Adrenal gland (tissue), 12 donors: ENCODE measurements around the gene MYF6. TPM values are rescaled to one million over a fixed set of nuclear protein-coding genes. Genes with fewer than 3 reads are reported as not detected.

Source experiments
- DNase-seq, 7 donors: peaks; one replicate each; pipeline ENCODE4 v3.0.0-alpha.2; 2019 to 2020
- H3K27ac ChIP-seq, 5 donors: fragments of 200-600 bp; sonication (generic) in 4 of 5; 1 replicate in 3 of 5; 2 replicates in 2 of 5; pipeline versions ENCODE4 v1.5.1 to v1.8.0; 2016 to 2020; ENCODE audit warnings: mild to moderate bottlenecking in 1 of 5
- H3K27me3 ChIP-seq: fragments of 200-600 bp; 2 replicates; pipeline ENCODE4 v1.8.0; 2021
- H3K36me3 ChIP-seq, 2 donors: fragments of 200-600 bp; replicated peaks in 1 of 2; 1 replicate in 1 of 2; 2 replicates in 1 of 2; pipeline versions ENCODE4 v1.5.1 to v1.8.0; 2018 to 2022
- H3K4me1 ChIP-seq, 2 donors: fragments of 200-600 bp; replicated peaks in 1 of 2; 1 replicate in 1 of 2; 2 replicates in 1 of 2; pipeline versions ENCODE4 v1.5.1 to v1.8.0; 2018 to 2021
- H3K4me3 ChIP-seq, 4 donors: fragments of 200-600 bp; sonication (generic) in 3 of 4; one replicate each; pipeline ENCODE4 v1.5.1; 2016 to 2018
- H3K9me3 ChIP-seq, 3 donors: fragments of 200-600 bp; sonication (generic) in 1 of 3; replicated peaks in 1 of 3; 1 replicate in 2 of 3; 2 replicates in 1 of 3; pipeline versions ENCODE4 v1.5.1 to v1.8.0; 2016 to 2021
- POLR2A ChIP-seq, 2 donors: fragments of 450-650 bp; IDR thresholded peaks; one replicate each; pipeline ENCODE4 v1.6.1; 2017; ENCODE audit warnings: antibody characterized with exemption in 2 of 2, mild to moderate bottlenecking in 2 of 2, moderate library complexity in 1 of 2
- WGBS, 4 donors: extraction: QIAGEN DNeasy Blood & Tissue Kit in 2 of 4; methylation state at CpG; one replicate each; pipeline versions ENCODE4 v1.1.5 to v1.1.7; 2013 to 2017; 5-methylcytosine and 5-hydroxymethylcytosine counted together
- intact Hi-C, 2 donors: fragments of 100-400 bp; cut with DNase I; formaldehyde crosslinking; loops; one replicate each; pipeline versions ENCODE4 v1.14.1 to v1.15.0; 2022 to 2023
- polyA plus RNA-seq, 3 donors: library from polyadenylated mRNA; stranded (reverse); fragments of 200-250 nt in 2 of 3; fragments of 350-450 nt in 1 of 3; fragmentation: Illumina TruSeq in 1 of 3; extraction: RNeasy Lipid Tissue Mini Kit (QIAGEN cat#74804) in 1 of 3; gene quantifications; one replicate each; pipeline ENCODE4 v1.2.3, GENCODE V29; 2013 to 2014
- total RNA-seq, 9 donors: library from RNA; depleted of rRNA in 4 of 9; stranded (reverse); fragments of >200 nt in 4 of 9; fragments of 120-200 nt in 1 of 9; fragmentation: NEBNext Ultra II Directional in 1 of 9; extraction: Animal tissue kit (Norgen Biotek cat#: 25700) in 1 of 9; gene quantifications; one replicate each; pipeline versions ENCODE4 v1.1.0 to v1.2.4, GENCODE V29; 2013 to 2023
- TF ChIP-seq, protein P1 (sequence below), 6 experiments: fragments of 450-650 bp in 4 of 6; fragments of 200-600 bp in 2 of 6; sonication (generic) in 1 of 6; IDR thresholded peaks; 1 replicate in 5 of 6; 2 replicates in 1 of 6; pipeline versions ENCODE4 v1.5.1 to v1.8.0; 2016 to 2021; ENCODE audit warnings: antibody characterized with exemption in 6 of 6, mild to moderate bottlenecking in 2 of 6, moderate library complexity in 1 of 6
- donor health status: healthy with polysubstance abuse.
- donor health status: Bipolar disorder and iron deficiency.
- donor health status: DM: yes; HTN: yes; CAD: no.
- donor health status: DM: no; HTN: no; CAD: no.
- donor health status: DM: no; HTN: no; CAD: no.
- donor health status: DM: yes; HTN: yes; CAD: no.

Gene MYF6
- total and polyA plus RNA-seq, 12 donors, result 0.10 to 0.51 TPM; not detected in 10

GRCh38 chr12:80700327-80700726, 7.1 kb upstream of the MYF6 start:
- WGBS, 4 donors, result 71 to 88% (median 81%) methylated on average over 2 of the region's 2 CpGs
- no peak overlapping the region for H3K27ac ChIP-seq
- H3K4me1 ChIP-seq, result no peaks in the 10 kb centered on the region
- DNase-seq, result no peak
- TF ChIP-seq POLR2A (IDR thresholded peaks at IDR 0.05), result no peak
- TF ChIP-seq, protein P1, sequence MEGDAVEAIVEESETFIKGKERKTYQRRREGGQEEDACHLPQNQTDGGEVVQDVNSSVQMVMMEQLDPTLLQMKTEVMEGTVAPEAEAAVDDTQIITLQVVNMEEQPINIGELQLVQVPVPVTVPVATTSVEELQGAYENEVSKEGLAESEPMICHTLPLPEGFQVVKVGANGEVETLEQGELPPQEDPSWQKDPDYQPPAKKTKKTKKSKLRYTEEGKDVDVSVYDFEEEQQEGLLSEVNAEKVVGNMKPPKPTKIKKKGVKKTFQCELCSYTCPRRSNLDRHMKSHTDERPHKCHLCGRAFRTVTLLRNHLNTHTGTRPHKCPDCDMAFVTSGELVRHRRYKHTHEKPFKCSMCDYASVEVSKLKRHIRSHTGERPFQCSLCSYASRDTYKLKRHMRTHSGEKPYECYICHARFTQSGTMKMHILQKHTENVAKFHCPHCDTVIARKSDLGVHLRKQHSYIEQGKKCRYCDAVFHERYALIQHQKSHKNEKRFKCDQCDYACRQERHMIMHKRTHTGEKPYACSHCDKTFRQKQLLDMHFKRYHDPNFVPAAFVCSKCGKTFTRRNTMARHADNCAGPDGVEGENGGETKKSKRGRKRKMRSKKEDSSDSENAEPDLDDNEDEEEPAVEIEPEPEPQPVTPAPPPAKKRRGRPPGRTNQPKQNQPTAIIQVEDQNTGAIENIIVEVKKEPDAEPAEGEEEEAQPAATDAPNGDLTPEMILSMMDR (IDR thresholded peaks at IDR 0.05), result no peak
- intact Hi-C loops, result no loop called here
- no peaks in the 10 kb centered on the region for H3K27me3 ChIP-seq
- no peaks in the 10 kb centered on the region for H3K36me3 ChIP-seq
- no peak overlapping the region for H3K4me3 ChIP-seq
- H3K9me3 ChIP-seq, result no peaks in the 10 kb centered on the region

DNA sequence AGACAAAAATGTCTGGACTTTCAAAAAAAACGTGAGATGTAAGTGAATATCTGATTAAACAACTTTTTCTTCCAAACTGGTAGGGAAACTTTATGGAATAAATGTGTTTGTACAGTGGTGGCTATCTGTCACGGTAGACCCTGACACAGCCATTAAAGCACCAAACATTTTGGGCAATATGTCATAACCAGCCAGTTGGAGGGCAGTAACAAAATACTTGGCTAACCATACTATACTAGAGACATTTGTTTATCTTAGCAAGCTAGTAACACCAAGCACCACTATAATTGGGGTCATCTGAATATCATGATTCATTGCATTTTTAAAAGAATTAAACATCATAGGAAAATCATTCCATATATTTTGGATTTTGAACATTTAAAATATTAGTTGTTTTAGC, 6.0 kb upstream of the MYF6 start:
- no peak overlapping the region for H3K27ac ChIP-seq
- no peaks in the 10 kb centered on the region for H3K9me3 ChIP-seq
- H3K36me3 ChIP-seq, result no peaks in the 10 kb centered on the region
- TF ChIP-seq, protein P1 (IDR thresholded peaks at IDR 0.05), result no peak
- TF ChIP-seq POLR2A (IDR thresholded peaks at IDR 0.05), result no peak
- intact Hi-C loops, result no loop called here
- DNase-seq, result no peak
- H3K27me3 ChIP-seq, result no peaks in the 10 kb centered on the region
- no peaks in the 10 kb centered on the region for H3K4me1 ChIP-seq
- 65 to 80% (median 70%) methylated on average over 2 of the region's 2 CpGs for WGBS, 4 donors
- no peak overlapping the region for H3K4me3 ChIP-seq

DNA sequence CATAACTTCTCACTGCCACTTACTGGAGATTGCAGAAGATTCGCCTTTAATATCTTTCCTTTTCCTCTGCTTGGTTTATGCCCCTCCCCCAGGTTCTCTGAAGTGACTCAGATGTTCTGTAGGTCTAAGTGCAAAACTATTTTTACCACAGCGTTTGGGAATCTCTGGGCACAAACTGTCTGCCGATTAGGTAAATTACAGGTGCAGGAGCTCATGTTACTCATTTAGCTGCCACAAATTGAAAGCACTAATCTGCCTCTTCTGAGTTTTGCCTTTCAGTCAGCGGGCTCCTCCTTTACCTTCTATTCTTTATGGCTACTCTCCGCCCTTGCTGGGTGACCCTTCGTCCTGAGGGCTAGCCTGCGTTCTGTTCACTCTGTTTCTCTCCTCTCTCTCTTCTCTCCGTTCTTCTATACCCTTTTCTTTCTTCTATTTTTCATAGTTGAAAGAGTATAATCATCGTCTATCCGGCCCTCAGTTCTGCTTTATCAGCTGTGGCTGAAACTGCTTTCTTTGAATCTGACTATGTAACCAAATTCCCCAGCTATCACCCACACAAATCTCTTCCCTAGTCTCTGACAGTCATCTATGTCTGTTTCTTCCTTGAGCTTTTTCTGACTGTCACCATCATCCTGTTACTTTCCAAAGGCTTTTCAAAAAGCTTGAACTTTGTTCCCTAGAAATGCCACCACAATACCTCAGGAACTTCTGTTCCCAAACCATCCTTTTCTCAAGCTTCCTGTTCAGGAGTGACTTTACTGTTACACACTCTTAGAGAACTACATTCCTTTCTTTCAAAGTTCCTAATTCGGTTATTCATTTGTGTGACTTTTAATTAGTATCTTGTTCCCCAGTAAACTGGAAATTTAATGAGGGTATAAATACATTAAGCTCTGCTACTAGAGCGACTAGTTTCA, 4.3 kb upstream of the MYF6 start:
- H3K4me3 ChIP-seq, result no peak overlapping the region
- DNase-seq, result peak in 1 of 7 donors; percentile 11
- no peak overlapping the region for H3K27ac ChIP-seq
- WGBS, 4 donors, result 57 to 62% (median 59%) methylated on average over 12 of the region's 12 CpGs
- intact Hi-C loops, result no loop called here
- no peaks in the 10 kb centered on the region for H3K9me3 ChIP-seq
- TF ChIP-seq, protein P1 (IDR thresholded peaks at IDR 0.05), result no peak
- no peak for TF ChIP-seq POLR2A (IDR thresholded peaks at IDR 0.05)
- no peaks in the 10 kb centered on the region for H3K36me3 ChIP-seq
- no peaks in the 10 kb centered on the region for H3K4me1 ChIP-seq
- peaks cover 6% of the 10 kb centered on the region for H3K27me3 ChIP-seq

DNA sequence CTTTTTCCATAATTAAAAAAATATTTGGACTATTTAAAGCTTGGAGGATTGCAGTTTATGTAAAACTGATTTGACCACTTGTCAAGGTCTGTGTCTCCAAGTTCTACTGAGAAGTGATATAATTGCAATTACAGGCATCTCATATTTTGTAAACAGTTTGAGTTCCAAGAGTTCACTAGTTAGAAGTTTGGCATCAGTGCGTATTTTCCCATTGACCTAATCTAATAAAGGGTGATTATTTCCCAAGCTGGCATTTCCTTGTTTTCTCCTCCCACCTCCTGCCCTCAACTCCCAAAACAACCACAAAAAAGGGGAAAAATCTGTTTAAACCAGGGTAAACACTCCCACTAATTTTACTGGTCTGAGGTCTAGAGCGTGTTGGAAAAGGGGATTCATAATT, 3.0 kb upstream of the MYF6 start:
- DNase-seq, result no peak
- no peaks in the 10 kb centered on the region for H3K36me3 ChIP-seq
- TF ChIP-seq POLR2A (IDR thresholded peaks at IDR 0.05), result no peak
- TF ChIP-seq, protein P1 (IDR thresholded peaks at IDR 0.05), result no peak
- no peak overlapping the region for H3K4me3 ChIP-seq
- no peak overlapping the region for H3K27ac ChIP-seq
- H3K9me3 ChIP-seq, result no peaks in the 10 kb centered on the region
- H3K4me1 ChIP-seq, result no peaks in the 10 kb centered on the region
- H3K27me3 ChIP-seq, result peaks cover 11% of the 10 kb centered on the region
- 75 to 94% (median 84%) methylated on average over 2 of the region's 2 CpGs for WGBS, 4 donors
- intact Hi-C loops, result no loop called here
